OCI-LY3 (cell line): ENCODE measurements around the gene COL4A2.

Source experiments
- H2AFZ ChIP-seq: fragments of 200-600, 300-600 bp; shearing (Covaris generic); 2 replicates; pipeline ENCODE4 v1.6.0; 2014; ENCODE audit warnings: antibody characterized with exemption, low read depth, low read length
- H3K27ac ChIP-seq: fragments of 200-600, 300-600 bp; sonication (generic); 2 replicates; pipeline ENCODE4 v1.5.1; 2014; ENCODE audit warnings: mild to moderate bottlenecking, low read length, moderate library complexity, mixed read lengths
- H3K27me3 ChIP-seq: fragments of 200-600, 300-600 bp; sonication (generic); 2 replicates; pipeline ENCODE4 v1.6.1; 2014; ENCODE audit warnings: low read depth, low read length, mixed read lengths
- H3K36me3 ChIP-seq: fragments of 200-600, 300-600 bp; sonication (generic); replicated peaks from 2 replicates; pipeline ENCODE3; 2014; ENCODE audit warnings: low read depth, low read length, mixed read lengths
- H3K4me1 ChIP-seq: fragments of 300-600, 200-600 bp; sonication (generic); 2 replicates; pipeline ENCODE4 v1.6.1; 2014; ENCODE audit warnings: low read length, mixed read lengths
- H3K4me2 ChIP-seq: fragments of 200-600, 300-600 bp; sonication (generic); 2 replicates; pipeline ENCODE4 v1.6.1; 2014; ENCODE audit warnings: low read length, mixed read lengths
- H3K4me3 ChIP-seq: fragments of 300-600, 200-600 bp; sonication (generic); 2 replicates; pipeline ENCODE4 v1.5.1; 2014; ENCODE audit warnings: antibody characterized with exemption, mild to moderate bottlenecking, low read length, moderate library complexity
- H3K79me2 ChIP-seq: fragments of 300-600, 200-600 bp; shearing (Covaris generic); 2 replicates; pipeline ENCODE4 v1.6.1; 2014; ENCODE audit warnings: mild to moderate bottlenecking, low read length, mixed read lengths
- H3K9ac ChIP-seq: fragments of 300-600, 200-600 bp; shearing (Covaris generic); 2 replicates; pipeline ENCODE4 v1.6.0; 2014; ENCODE audit warnings: mild to moderate bottlenecking, low read length, moderate library complexity
- H3K9me3 ChIP-seq: fragments of 200-600, 300-600 bp; shearing (Covaris generic); 2 replicates; pipeline ENCODE4 v1.6.1; 2014; ENCODE audit warnings: low read length, mixed read lengths; ENCODE audit not compliant: insufficient read depth
- H4K20me1 ChIP-seq: fragments of 200-600, 300-600 bp; sonication (generic); 2 replicates; pipeline ENCODE4 v1.6.1; 2016; ENCODE audit warnings: low read length, mixed read lengths; ENCODE audit not compliant: insufficient read depth
- EZH2phosphoT487 ChIP-seq: fragments of 200-600 bp; shearing (Covaris generic); IDR thresholded peaks from 2 replicates; pipeline ENCODE4 v1.6.1; 2018; ENCODE audit warnings: antibody characterized with exemption, mixed run types, low read depth
- TF ChIP-seq, protein P1 (sequence below): fragments of 200-600, 300-600 bp; sonication (generic); IDR thresholded peaks from 2 replicates; pipeline ENCODE4 v1.5.1; 2014; ENCODE audit warnings: antibody characterized with exemption, low read length, low read depth

Gene COL4A2

DNA sequence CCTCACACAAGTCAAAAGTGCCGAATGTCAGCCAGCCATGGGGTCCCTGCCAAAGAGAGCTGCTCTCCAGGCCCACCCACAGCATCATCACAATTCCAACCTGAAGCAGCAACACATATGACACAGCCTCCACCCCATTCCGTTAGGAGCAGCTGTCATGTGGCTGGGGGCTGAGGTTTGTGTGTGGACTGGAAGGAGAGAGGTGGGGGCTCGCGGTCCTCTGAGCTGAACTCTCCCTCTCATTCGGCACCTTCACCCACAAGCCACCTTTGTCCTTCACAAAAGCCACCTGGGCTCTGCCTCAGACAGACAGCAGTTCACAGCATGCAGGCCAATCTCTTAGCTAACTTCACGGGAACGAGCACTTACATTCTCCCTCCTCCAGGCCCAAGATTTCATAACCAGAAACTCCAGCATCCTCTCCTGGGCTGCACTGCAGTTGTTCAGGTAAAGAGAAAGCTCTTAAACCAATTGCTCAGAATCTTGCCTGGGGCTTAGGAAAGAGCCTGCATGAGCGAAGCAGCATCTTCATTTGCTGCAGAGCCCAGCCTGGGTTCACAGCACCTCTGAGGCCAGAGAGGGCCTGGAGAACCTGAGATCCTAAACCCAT lies 247.2 kb downstream of the COL4A2 start:
- no peak overlapping the region for H3K27ac ChIP-seq
- H3K4me3 ChIP-seq = no peak overlapping the region
- H3K27me3 ChIP-seq = peaks cover 11% of the 10 kb centered on the region
- no peak overlapping the region for H2AFZ ChIP-seq
- no peaks in the 10 kb centered on the region for H4K20me1 ChIP-seq
- H3K4me1 ChIP-seq = peaks cover 8% of the 10 kb centered on the region
- H3K9me3 ChIP-seq = no peaks in the 10 kb centered on the region
- TF ChIP-seq, protein P1, sequence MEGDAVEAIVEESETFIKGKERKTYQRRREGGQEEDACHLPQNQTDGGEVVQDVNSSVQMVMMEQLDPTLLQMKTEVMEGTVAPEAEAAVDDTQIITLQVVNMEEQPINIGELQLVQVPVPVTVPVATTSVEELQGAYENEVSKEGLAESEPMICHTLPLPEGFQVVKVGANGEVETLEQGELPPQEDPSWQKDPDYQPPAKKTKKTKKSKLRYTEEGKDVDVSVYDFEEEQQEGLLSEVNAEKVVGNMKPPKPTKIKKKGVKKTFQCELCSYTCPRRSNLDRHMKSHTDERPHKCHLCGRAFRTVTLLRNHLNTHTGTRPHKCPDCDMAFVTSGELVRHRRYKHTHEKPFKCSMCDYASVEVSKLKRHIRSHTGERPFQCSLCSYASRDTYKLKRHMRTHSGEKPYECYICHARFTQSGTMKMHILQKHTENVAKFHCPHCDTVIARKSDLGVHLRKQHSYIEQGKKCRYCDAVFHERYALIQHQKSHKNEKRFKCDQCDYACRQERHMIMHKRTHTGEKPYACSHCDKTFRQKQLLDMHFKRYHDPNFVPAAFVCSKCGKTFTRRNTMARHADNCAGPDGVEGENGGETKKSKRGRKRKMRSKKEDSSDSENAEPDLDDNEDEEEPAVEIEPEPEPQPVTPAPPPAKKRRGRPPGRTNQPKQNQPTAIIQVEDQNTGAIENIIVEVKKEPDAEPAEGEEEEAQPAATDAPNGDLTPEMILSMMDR = no peak
- TF ChIP-seq EZH2phosphoT487 = no peak
- no peak overlapping the region for H3K9ac ChIP-seq
- no peaks in the 10 kb centered on the region for H3K36me3 ChIP-seq
- H3K4me2 ChIP-seq = no peak overlapping the region
- H3K79me2 ChIP-seq = no peaks in the 10 kb centered on the region

DNA sequence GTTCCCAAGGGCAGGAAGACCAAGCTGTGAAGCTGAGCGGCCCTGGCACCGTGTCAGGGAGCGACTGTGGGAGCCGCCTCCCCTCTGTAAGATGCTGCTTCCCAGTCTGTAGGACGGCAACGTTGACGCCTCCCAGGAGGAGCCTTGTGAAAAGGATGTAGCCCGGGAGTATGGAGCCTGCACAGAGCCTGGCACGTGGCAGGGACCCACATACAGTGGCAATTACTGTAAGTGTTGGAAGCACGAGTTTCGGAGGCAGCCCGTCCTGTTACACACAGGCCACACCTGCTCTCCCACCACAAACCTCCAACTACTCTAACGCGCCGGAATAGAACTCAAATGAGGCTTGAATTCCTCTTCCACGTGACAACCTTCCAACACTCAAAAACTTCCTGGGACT lies 247.9 kb downstream of the COL4A2 start:
- Histone ChIP-seq H2AFZ (no peak overlapping the region), H3K4me1 (peaks cover 8% of the 10 kb centered on the region), H3K36me3 (no peaks in the 10 kb centered on the region), H3K9ac (no peak overlapping the region), H3K4me2 (no peak overlapping the region), H3K27ac (no peak overlapping the region), H3K79me2 (no peaks in the 10 kb centered on the region), H3K27me3 (peaks cover 18% of the 10 kb centered on the region), H3K4me3 (no peak overlapping the region), H3K9me3 (no peaks in the 10 kb centered on the region), H4K20me1 (no peaks in the 10 kb centered on the region)
- TF ChIP-seq, protein P1 = no peak
- TF ChIP-seq EZH2phosphoT487 = no peak

DNA sequence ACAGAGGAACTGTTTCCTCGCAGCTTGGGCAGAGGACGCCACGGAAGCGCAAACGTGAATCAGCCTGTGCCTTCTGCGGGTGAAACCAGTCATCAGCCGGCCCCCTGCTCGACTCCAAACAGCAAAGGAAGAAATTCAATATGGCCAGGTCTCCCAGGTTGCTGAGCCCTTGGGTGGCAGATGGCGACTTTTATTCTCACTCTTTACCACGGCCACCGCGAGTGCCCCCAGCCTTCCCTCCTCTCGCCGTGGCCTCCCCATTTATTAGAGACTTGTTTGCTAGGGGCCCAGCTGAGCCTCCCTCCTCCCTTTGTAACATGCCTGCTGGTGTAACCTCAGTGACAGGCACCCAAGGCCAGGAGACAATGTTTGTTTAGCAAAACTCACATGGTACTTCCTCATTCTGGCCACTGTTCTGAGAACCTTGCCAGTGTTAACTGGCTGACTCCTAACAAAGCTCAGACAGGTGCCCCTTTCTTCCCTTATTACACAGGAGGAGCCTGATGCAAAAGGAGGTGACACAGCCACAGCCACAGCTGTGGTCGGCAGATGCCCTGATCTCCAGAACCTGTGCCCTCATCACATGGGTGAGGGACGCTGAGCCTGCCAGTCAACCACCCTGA lies 248.6 kb downstream of the COL4A2 start:
- Histone ChIP-seq H2AFZ (0 out of 2 replicates have a peak overlapping the region, but pooled peaks have one; percentile 27), H3K9ac (no peak overlapping the region), H3K27ac (no peak overlapping the region), H3K4me2 (no peak overlapping the region), H3K9me3 (no peaks in the 10 kb centered on the region), H3K27me3 (peaks cover 20% of the 10 kb centered on the region), H3K4me3 (no peak overlapping the region), H3K36me3 (no peaks in the 10 kb centered on the region), H3K4me1 (peaks cover 8% of the 10 kb centered on the region), H3K79me2 (no peaks in the 10 kb centered on the region), H4K20me1 (no peaks in the 10 kb centered on the region)
- TF ChIP-seq, protein P1 = no peak
- TF ChIP-seq EZH2phosphoT487 = no peak

DNA sequence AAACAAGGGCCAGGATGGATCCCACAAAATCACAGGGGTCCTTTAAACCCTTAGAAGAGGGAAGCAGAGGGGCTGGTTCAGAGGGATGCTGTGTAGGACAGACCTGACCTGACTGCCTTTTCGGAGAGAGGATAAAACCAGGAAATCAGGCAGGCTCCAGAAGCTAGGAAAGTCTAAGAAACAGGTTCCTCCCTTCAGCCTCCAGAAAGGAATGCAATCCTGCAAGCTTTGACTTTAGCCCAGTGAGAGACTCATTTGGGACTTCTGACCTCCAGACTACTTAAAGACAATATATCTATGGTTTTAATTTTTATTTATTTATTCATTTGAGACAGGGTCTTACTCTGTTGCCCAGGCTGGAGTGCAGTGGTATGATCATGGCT lies 249.1 kb downstream of the COL4A2 start:
- no peak for TF ChIP-seq EZH2phosphoT487
- TF ChIP-seq, protein P1 = no peak
- Histone ChIP-seq H3K79me2 (no peaks in the 10 kb centered on the region), H3K27ac (no peak overlapping the region), H2AFZ (0 out of 2 replicates have a peak overlapping the region, but pooled peaks have one; percentile 27), H3K4me1 (peaks cover 8% of the 10 kb centered on the region), H3K9me3 (no peaks in the 10 kb centered on the region), H4K20me1 (no peaks in the 10 kb centered on the region), H3K9ac (no peak overlapping the region), H3K36me3 (no peaks in the 10 kb centered on the region), H3K4me2 (no peak overlapping the region), H3K27me3 (peaks cover 21% of the 10 kb centered on the region), H3K4me3 (no peak overlapping the region)
